ENCODE data around the gene RNF141.

GRCh38 chr11:10587995-10588394 lies 47.0 kb upstream of the RNF141 start:
- TF ChIP-seq BACH2 (CRISPR knock-in tag; IDR thresholded peaks at IDR 0.05; ENCODE audit: borderline replicate concordance) (no peak), ISL1 (CRISPR knock-in tag; IDR thresholded peaks at IDR 0.05) (no peak), TOX (CRISPR knock-in tag; IDR thresholded peaks at IDR 0.05; ENCODE audit: borderline replicate concordance) (no peak), ZFP3 (CRISPR knock-in tag; IDR thresholded peaks at IDR 0.05) (no peak), PATZ1 (CRISPR knock-in tag; IDR thresholded peaks at IDR 0.05; ENCODE audit: borderline replicate concordance) (no peak), ZNF565 (CRISPR knock-in tag; conservative IDR thresholded peaks at IDR 0.05; ENCODE audit: low read depth) (no peak), ZFP30 (CRISPR knock-in tag; IDR thresholded peaks at IDR 0.05) (no peak), CSRNP3 (CRISPR knock-in tag; IDR thresholded peaks at IDR 0.05) (no peak), RARB (CRISPR knock-in tag; IDR thresholded peaks at IDR 0.05) (no peak), GLIS3 (CRISPR knock-in tag; IDR thresholded peaks at IDR 0.05) (no peak), ZC3H10 (CRISPR knock-in tag; IDR thresholded peaks at IDR 0.05) (no peak), TCF4 (CRISPR knock-in tag; IDR thresholded peaks at IDR 0.05; ENCODE audit: borderline replicate concordance) (no peak), ZNF8 (CRISPR knock-in tag; IDR thresholded peaks at IDR 0.05) (no peak)
